NCI-H187 (cell line): ENCODE results near the gene ITGA3.
"Not testable (repeated sequence)": the region's sequence is repeated elsewhere in the genome, so short reads cannot be mapped to it uniquely, and the experiment has no call there.

Source experiments
- DNase-seq, 2 experiments: peaks; one replicate each; lab custom pipeline; 2025; lab: John Stamatoyannopoulos, UW

Gene ITGA3

GRCh38 chr17:50035421-50035879 is 20.5 kb upstream of the ITGA3 start:
- DNase-seq = no peak

- DNase-seq = no peak
These were observed 20.0 kb upstream of the ITGA3 start for GRCh38 chr17:50035945-50036344.

- DNase-seq = no peak
These were observed 19.3 kb upstream of the ITGA3 start for GRCh38 chr17:50036455-50037261.

GRCh38 chr17:50037321-50038107 is 18.4 kb upstream of the ITGA3 start:
- DNase-seq = no peak

GRCh38 chr17:50039058-50039457 is 16.9 kb upstream of the ITGA3 start:
- no peak for DNase-seq

- not testable (repeated sequence) for DNase-seq
These were observed 15.4 kb upstream of the ITGA3 start for GRCh38 chr17:50040496-50040895.

- DNase-seq = no peak
These were observed 13.7 kb upstream of the ITGA3 start for GRCh38 chr17:50042211-50042610.

- DNase-seq = no peak
These were observed 12.4 kb upstream of the ITGA3 start for GRCh38 chr17:50043290-50044148.

GRCh38 chr17:50044483-50044882 is 11.4 kb upstream of the ITGA3 start:
- peak; percentile 75 to 79 for DNase-seq

GRCh38 chr17:50045154-50045553 is 10.8 kb upstream of the ITGA3 start:
- no peak for DNase-seq

GRCh38 chr17:50046179-50046578 is 9.7 kb upstream of the ITGA3 start:
- DNase-seq = no peak

- DNase-seq = no peak
These were observed 9.2 kb upstream of the ITGA3 start for GRCh38 chr17:50046667-50047066.

- DNase-seq = no peak
These were observed 8.8 kb upstream of the ITGA3 start for GRCh38 chr17:50047083-50047482.

GRCh38 chr17:50047488-50048126 is 8.3 kb upstream of the ITGA3 start:
- DNase-seq = no peak

- DNase-seq = no peak
These were observed 7.7 kb upstream of the ITGA3 start for GRCh38 chr17:50048146-50048720.

- DNase-seq = no peak
These were observed 6.9 kb upstream of the ITGA3 start for GRCh38 chr17:50048988-50049387.

- DNase-seq = no peak
These were observed 6.3 kb upstream of the ITGA3 start for GRCh38 chr17:50049636-50050035.

GRCh38 chr17:50050431-50051032 is 5.4 kb upstream of the ITGA3 start:
- DNase-seq = no peak

GRCh38 chr17:50051082-50051576 is 4.8 kb upstream of the ITGA3 start:
- no peak for DNase-seq

GRCh38 chr17:50051606-50052005 is 4.3 kb upstream of the ITGA3 start:
- DNase-seq = no peak
